ENCODE results near the gene SMS.

DNA sequence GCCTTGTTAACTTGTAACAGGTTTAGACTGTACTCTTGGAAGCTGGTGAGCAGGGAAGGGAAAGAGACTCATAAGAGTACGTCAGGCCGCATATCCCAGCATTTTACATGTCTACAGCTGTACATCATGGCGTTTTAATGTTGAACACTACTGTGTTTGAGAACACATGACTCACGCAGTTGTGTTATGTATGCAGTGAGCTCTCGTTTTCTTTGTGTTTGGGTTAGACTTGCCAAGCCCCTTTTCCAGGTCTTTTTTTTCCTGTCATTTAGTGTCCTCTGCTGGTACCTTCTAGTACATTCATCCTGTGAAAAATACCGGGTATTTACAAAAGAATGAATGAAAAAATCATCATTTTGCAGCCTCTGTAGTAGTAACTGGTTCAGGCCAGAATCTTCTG lies 35.3 kb downstream of the SMS start:
- no peak for TF ChIP-seq POLR2AphosphoS5 (IDR thresholded peaks at IDR 0.05; ENCODE audit: borderline replicate concordance, low read depth, low read length)
- no peak for TF ChIP-seq EZH2 (IDR thresholded peaks at IDR 0.05)
- TF ChIP-seq FOXP2 (optimal IDR thresholded peaks at IDR 0.05; ENCODE audit: control extremely low read depth, extremely low read length, insufficient read depth): no peak

Measured in SK-N-MC (cell line).